GM13977 (cell line): Measurements from ENCODE around the gene HCK.

Source experiments
- DNase-seq: peaks from one replicate; pipeline ENCODE4 v3.0.0; 2012; ENCODE audit warnings: low spot score
- in situ Hi-C: fragments of 300-500 bp; cut with MboI; formaldehyde crosslinking; loops from one replicate; pipeline ENCODE4 v1.12.0; 2022; ENCODE audit warnings: low sequenced_read_pairs, low pct_unique_long_range_greater_than_20kb, mixed read lengths, inconsistent platforms; ENCODE audit not compliant: unreplicated experiment
- TF ChIP-seq, protein P1 (sequence below): IDR thresholded peaks from 2 replicates; pipeline ENCODE4 v1.5.1; 2012; ENCODE audit warnings: mild to moderate bottlenecking, control low read depth; ENCODE audit not compliant: insufficient read depth; ENCODE audit errors: extremely low read depth, missing control alignments

The HCK gene

GRCh38 chr20:32009564-32009963 lies 42.5 kb upstream of the HCK start:
- in situ Hi-C loops = no loop called here
- no peak for DNase-seq
- TF ChIP-seq, protein P1, sequence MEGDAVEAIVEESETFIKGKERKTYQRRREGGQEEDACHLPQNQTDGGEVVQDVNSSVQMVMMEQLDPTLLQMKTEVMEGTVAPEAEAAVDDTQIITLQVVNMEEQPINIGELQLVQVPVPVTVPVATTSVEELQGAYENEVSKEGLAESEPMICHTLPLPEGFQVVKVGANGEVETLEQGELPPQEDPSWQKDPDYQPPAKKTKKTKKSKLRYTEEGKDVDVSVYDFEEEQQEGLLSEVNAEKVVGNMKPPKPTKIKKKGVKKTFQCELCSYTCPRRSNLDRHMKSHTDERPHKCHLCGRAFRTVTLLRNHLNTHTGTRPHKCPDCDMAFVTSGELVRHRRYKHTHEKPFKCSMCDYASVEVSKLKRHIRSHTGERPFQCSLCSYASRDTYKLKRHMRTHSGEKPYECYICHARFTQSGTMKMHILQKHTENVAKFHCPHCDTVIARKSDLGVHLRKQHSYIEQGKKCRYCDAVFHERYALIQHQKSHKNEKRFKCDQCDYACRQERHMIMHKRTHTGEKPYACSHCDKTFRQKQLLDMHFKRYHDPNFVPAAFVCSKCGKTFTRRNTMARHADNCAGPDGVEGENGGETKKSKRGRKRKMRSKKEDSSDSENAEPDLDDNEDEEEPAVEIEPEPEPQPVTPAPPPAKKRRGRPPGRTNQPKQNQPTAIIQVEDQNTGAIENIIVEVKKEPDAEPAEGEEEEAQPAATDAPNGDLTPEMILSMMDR = no peak

- TF ChIP-seq, protein P1 = no peak
- no peak for DNase-seq
- in situ Hi-C loops = no loop called here
Measured at GRCh38 chr20:32010101-32010500, 41.9 kb upstream of the HCK start, which contains the start of gene CCM2L. Gene CCM2L (plus strand): TSS chr20:32010438. CDS start chr20:32010455, 17 bp downstream.

DNA sequence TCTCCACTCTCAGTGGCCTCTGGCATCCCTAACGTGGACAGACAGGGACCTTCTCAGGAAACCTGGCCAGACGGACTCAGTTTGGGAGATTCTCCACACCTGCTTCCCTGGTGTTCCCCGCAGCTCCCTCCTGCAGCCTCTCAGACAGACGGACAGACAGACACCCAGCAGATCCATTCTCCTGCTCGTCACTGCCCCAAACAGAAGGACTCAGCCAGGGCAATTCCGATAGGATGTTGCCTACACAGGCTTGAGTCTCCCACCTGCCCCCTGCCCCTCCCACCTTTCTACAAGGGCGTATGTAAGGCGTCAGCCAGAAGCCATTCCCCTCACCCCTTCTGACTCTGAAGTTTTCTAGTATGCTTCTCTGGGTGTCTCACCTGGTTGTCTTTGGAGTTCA lies 41.4 kb upstream of the HCK start:
- DNase-seq = no peak
- TF ChIP-seq, protein P1 = no peak
- in situ Hi-C loops = no loop called here

DNA sequence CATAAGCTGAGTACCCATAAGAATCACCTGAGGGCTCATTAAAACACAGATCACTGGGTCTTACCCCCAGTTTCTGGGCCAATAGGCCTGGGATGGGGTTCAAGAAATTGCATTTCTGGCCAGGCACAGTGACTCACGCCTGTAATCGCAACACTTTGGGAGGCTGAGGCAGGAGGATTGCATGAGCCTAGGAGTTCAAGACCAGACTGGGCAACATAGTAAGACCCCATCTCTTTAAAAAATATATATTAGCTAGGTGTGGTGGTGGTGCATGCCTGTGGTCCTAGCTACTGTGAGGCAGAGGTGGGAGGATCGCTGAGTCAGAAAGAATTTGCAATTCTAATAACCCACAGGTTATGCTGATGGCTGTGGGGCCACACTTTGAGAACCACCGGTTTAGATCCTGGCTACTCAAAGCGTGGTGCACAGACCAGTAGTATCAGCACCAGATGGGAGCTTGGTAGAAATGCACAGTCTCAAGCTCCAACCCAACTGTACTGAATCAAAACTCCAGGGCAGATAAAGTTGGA lies 39.8 kb upstream of the HCK start:
- TF ChIP-seq, protein P1 = no peak
- DNase-seq = no peak
- in situ Hi-C loops = no loop called here

DNA sequence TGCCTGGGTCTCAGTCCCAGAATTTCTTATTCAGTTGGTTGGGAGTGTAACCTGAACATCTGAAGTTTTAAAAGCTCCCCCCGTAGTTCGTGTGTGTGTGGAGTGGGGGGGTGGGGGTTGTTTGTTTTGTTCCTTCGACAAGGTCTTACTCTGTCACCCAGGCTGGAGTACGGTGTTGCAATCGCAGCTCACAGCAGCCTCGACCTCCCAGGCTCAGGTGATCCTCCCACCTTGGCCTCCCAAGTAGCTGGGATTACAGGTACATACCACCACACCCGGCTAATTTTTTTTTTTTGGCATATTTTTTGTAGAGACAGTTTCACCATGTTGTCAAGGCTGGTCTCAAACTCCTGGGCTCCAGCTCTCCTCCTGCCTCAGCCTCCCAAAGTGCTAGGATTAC lies 38.7 kb upstream of the HCK start:
- TF ChIP-seq, protein P1 = no peak
- in situ Hi-C loops = no loop called here
- DNase-seq = no peak

- TF ChIP-seq, protein P1 = peak; percentile 35
- peak; percentile 73 for DNase-seq
- in situ Hi-C loops = no loop called here
Measured at GRCh38 chr20:32017711-32018251, 34.3 kb upstream of the HCK start.
